Melanocyte of skin (primary cell): ENCODE data around the gene RAB43. TPM values are rescaled to one million over a fixed set of nuclear protein-coding genes. Genes with fewer than 3 reads are reported as not detected.

Experiments used
- total RNA-seq, 2 donors: library from RNA; depleted of rRNA; stranded (reverse); fragments of >200 nt; gene quantifications; 2 replicates each; pipeline ENCODE4 v1.2.3, GENCODE V29; 2012

RAB43 gene
- total RNA-seq = 10 to 100 TPM; 23.7 to 29.0 TPM

DNA sequence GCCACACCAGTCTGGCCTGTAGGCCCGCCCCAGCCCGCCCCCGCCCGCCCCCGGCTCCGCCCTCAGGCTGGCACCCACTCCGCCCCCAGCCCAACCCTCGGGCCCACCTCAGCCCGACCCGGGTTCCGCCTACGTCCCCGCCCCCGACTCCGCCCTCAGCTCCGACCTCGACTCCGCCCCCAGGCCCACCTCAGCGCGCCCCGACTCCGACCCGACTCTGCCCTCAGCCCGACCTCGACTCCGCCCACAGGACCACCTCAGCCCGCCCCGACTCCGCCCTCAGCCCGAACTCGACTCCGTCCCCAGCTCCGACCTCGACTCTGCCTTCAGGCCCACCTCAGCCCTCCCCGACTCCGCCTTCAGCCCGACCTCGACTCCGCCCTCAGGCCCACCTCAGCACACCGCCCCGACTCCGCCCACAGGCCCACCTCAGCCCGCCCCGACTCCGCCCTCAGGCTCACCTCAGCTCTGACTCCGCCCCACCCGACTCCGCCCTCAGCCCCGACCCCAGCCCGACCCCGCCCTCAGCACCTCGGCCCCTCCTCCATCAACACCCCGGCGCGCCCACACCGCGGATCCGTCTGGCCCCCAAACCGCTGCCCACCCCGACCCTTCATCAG, at the start of gene RAB43:
TSS of gene RAB43 (minus strand) at position 13 of the 620 bp plus-strand sequence. CDS start 315 bp downstream, outside the sequence.

DNA sequence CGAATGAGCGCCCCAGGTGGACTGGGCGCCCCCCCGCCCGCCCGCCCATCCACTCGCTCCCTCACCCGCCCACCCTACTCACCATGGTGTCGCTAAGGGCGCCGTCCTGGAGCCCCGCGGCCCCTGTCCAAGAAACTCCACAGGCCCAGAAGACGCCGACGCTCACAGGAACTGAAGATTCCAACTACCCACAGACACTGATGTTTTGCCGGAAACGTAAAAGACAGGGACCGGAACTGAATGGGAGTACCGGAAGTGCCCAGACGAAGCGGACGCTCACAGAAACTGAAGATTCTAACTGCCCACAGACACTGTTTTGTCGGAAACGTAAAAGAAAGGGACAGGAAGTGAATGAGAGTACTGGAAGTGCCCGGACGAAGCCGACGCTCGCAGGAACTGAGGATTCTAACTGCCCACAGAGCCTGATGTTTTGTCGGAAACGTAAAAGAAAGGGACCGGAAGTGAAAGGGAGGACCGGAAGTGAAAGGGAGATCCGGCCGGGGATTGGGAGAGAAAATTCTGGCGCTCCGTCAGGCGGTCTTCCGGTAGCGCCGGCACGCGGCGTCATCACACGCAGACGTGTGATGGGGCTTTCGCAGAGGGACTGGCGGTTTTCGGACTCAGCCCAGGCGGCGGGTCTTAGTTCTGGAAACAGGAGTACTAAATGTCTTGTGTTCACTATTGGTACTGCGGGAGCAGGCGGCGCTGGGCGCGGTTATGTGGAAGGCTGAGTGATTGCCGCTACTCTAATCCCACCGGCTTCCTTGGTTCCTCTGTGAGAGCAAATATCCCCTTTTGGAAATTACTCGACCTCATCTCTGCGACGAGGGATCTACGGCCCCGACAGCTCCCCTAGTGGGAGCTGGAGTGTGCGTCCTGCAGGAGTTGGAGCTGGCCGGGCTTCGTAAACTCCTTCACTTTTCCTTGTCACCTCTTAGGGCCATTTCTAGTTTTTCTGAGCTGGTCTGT, 39.6 kb upstream of the RAB43 start, which contains the start of gene ISY1:
TSS of gene ISY1 (minus strand) at position 173 of the 969 bp plus-strand sequence. CDS start at position 85, 88 bp downstream.

DNA sequence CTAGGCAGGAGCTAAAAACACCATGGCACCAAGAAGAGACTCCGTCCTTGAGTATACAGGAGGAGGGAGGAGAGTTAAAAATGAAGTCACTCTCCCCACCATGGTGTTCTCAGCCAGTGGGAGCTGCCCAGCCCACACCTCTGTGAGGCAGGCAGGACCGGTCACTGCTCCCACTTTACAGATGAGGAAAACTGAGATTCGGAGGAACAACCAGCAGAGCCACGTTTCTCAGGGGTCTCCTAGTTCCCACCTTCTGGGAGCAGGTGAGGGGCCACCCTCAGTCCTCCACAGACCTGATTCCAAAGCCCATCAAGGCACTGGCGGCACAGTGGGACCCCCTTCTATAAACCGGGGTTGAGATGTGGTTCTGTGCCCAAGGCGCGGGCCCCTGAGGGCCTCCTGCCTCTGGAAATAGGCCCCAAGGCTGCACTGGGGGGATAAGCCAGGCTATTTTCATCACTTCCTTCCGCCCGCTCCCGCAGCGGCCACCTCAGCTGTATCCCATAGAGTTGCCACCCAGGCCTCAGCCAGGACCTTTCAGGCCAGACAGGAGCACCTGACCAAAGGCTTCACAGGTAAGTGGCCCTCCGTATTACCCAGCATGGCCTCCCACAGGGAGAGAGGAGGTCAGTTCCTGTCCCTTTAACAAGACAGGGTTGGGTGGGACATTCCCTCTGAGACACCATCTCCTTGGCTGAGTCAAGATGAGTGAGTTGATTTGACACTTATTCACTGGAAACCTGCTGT, 61.2 kb downstream of the RAB43 start, which contains the start of gene GP9:
TSS of gene GP9 (plus strand) at position 504 of the 747 bp plus-strand sequence. CDS start 961 bp downstream, outside the sequence.

Other genes with a start within 250 kb of the RAB43 start
- gene ACAD9, start 242.2 kb downstream of the RAB43 start, total RNA-seq = 10 to 100 TPM; 28.9 to 38.0 TPM
- gene CFAP92, start 127.7 kb downstream of the RAB43 start, total RNA-seq = under 1 TPM in 1 of 2 donors, not detected in 1; under 0.01 TPM
- under 1 TPM; under 0.01 to 0.69 TPM for gene EFCC1, start 120.5 kb downstream of the RAB43 start, total RNA-seq
- gene GP9, start 61.0 kb downstream of the RAB43 start, total RNA-seq = not detected
- 10 to 100 TPM; 13.4 to 20.0 TPM for gene ISY1, start 39.3 kb upstream of the RAB43 start, total RNA-seq
- 100 to 1,000 TPM; 167 to 238 TPM for gene CNBP, start 62.1 kb upstream of the RAB43 start, total RNA-seq
- 100 to 1,000 TPM; 219 to 308 TPM for gene COPG1, start 127.8 kb upstream of the RAB43 start, total RNA-seq
- gene HMCES, start 157.1 kb upstream of the RAB43 start, total RNA-seq = 10 to 100 TPM; 15.1 to 18.6 TPM